HG02588 (cell line): ENCODE data around the gene MRPS18C.

Source experiments
- ATAC-seq: cut with Tn5 transposase; IDR thresholded peaks from one replicate; pipeline ENCODE4 v1.9.1; 2021; ENCODE audit warnings: mild to moderate bottlenecking, moderate library complexity; ENCODE audit not compliant: unreplicated experiment

MRPS18C gene

DNA sequence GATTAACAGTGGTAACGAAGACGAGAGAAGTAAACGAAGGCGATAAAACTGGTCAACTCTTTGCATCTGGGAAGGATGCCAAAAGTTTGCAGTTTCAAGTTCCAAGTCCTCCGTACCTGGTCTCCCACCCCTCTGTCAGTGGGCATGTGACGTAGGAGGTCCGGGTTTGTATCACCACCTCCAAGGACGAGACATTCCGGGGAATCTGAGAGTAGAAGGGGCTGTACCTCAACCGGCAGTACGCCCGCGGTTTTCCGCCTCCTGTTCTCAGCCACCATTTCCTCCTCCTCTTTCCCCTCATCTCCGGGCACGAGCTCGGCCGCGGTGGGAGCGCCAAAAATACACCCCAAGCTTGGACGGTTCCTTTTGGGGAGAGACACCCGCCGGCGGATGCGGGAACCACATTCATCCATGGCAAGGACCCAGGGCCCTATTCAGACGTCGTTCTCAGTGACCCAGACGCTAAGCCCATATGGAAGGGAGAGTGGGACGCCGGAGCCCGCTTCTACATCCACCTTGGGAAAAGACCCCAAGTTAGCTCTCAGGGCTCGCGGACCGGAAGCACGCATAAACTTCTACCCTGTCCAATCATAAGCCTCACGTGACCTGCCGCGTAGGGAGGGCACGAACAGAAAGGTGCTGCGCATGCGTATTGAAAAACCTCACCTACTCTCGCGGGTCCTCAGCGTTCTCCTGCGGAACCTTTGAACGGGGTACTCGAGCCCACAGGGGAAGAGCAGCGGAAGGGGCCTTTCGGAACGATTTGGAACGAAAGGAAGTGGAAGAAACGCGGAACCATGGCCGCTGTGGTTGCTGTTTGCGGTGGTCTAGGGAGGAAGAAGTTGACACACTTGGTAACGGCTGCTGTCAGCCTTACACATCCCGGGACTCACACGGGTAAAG lies at the start of gene MRPS18C, which contains the start of gene HELQ:
Gene MRPS18C (plus strand): TSS at position 778 of the 903 bp plus-strand sequence. CDS start 20 bp downstream, at position 798.
Gene HELQ (minus strand): TSS at position 543 of the 903 bp plus-strand sequence. CDS start 130 bp downstream, at position 413.
- peak; percentile 94 for ATAC-seq

DNA sequence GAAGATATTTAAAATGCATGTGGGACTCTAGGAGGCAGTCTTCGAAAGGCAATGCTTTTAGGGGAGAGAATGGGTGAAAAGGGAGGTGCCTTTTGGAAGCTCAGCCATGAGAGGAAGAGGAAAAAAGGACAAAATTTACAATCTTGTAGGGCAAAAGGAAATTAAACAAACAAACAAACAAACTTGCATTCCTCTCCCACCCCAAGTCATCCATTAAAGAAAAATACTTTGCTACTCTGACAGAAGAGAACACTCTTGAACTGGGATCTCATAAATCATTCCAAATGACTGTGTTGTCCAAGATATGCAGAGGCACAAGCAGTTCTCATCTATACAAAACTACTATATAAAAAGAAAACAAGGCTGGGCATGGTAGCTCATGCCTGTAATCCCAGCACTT lies 47.0 kb upstream of the MRPS18C start:
- ATAC-seq, result no peak

GRCh38 chr4:83413676-83414075 lies 42.2 kb upstream of the MRPS18C start:
- ATAC-seq, result no peak

DNA sequence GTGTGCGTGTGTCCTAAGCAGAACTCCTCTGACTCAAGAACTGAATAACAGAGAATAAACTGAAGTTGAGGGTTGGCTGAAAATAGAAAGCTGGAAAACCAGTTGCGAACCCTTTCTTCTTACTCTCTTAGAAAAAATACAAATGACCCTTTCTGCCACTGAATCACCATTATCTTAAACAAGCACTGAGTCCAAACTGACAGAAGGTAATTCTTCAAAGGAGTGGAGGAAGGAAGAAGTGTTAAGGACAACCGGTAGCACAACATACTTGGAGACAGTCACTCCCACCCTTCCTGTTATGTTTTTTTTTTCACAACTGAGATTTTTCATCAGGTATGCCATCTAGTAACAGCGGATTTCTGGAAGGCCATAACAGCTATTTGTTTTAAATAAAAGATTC lies 38.3 kb upstream of the MRPS18C start:
- ATAC-seq, result no peak

GRCh38 chr4:83418211-83418610 lies 37.6 kb upstream of the MRPS18C start:
- no peak for ATAC-seq

GRCh38 chr4:83431200-83431599 lies 24.7 kb upstream of the MRPS18C start:
- ATAC-seq, result no peak

GRCh38 chr4:83436680-83437079 lies 19.2 kb upstream of the MRPS18C start:
- ATAC-seq, result no peak

- no peak for ATAC-seq
Observed at GRCh38 chr4:83438719-83439118, 17.1 kb upstream of the MRPS18C start.

DNA sequence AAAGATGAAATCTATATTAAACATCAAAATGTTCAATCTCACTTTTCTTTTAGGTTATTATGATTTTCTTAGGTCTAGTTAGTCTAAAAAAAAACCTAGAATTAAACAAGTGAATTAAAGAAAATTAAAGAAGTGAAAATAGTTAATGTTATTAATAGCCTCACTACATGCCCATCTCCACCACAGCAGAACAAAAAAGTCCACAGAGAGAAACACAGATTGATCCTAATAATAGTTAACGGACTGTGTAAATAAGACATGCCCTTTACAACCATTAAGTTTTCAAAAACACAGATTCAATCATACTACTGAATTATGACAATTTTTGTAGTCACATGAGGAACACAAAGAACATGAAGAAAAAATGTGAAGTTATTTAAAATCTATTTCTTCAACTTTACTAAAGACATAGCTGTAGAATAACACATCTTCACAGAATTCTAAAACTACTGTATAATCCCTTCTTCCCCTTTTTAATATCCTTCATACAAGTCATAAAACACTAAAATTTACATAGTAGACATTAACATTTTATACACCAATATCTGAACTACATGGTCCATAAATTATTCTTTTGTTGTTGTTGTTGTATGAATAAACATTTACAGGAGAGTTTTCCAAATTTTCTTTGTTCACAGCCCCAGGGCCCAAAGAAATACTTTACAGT lies 15.6 kb upstream of the MRPS18C start:
- no peak for ATAC-seq

- no peak for ATAC-seq
Observed at GRCh38 chr4:83440899-83441298, 15.0 kb upstream of the MRPS18C start.

GRCh38 chr4:83449009-83449408 lies 6.8 kb upstream of the MRPS18C start:
- ATAC-seq, result no peak

- no peak for ATAC-seq
Observed at GRCh38 chr4:83454686-83455085, 1.2 kb upstream of the MRPS18C start.

- no peak for ATAC-seq
Observed at GRCh38 chr4:83456184-83456501, 285 bp downstream of the MRPS18C start.

- no peak for ATAC-seq
Observed at GRCh38 chr4:83473423-83473822, 17.6 kb downstream of the MRPS18C start.

DNA sequence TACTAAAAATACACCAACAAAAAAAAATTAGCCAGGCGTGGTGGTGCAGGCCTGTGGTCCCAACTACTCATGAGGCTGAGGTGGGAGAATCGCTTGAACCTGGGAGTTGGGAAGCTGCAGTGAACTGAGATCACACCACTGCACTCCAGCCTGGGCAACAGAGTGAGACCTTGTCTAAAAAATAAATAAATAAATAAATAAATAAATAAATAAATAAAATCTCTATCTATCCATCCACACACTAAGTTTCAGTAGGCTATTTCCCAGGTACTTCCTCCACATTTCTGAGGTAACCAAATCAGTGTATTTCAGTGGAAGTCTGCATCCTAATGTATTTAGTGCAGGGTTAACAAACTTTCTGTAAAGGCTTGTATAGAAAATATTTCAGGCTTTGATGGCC lies 18.1 kb downstream of the MRPS18C start:
- no peak for ATAC-seq

DNA sequence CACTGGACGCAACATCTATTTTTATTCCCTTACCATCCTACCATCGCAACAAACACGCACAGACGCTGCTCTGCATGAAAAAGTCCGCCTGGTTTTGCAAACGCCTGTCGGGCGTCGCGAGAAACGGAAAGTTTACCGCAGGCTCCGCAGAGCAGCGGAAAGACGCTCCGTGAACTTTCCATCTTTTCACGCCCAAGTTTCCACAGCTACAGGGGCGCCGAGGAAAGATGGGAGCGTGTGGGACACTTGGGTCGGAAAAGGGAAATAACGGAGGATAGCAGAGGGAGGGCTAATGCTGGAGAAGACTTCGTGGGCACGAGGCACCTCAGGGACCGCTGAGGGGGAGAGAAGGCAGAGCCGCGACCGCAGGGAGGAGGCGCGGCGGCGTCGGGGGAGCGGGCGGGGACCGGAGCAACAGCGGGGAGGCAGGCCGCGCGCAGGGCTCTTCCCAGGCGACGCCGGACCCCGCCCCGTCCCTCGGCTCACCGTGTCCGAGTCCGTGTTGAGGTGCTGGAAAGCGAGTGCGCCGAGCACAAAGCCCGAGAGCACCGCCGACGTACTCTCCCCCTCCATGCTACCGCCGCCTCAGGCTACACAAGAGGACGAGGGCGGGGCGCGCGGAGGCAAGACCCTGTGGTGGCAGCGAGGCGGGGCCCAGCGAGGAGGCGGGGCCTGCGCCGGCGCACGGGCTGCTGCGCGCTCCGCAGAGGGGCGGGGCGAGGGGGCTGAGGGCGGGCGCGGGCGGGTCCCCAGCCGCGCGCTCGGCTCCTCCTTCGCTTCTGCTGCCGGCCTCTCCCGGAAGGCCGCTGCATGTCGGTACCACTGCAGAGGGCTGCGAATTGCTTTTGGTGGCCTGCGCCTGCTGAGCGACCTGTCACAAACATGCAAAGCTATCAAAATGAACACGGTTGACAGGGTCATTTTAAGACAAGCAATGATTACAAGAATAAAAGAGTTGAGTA lies 28.9 kb downstream of the MRPS18C start, which contains the start of gene ABRAXAS1:
Gene ABRAXAS1 (minus strand): TSS at position 601 of the 962 bp plus-strand sequence. CDS start 28 bp downstream, at position 573.
- ATAC-seq, result peak; percentile 96

DNA sequence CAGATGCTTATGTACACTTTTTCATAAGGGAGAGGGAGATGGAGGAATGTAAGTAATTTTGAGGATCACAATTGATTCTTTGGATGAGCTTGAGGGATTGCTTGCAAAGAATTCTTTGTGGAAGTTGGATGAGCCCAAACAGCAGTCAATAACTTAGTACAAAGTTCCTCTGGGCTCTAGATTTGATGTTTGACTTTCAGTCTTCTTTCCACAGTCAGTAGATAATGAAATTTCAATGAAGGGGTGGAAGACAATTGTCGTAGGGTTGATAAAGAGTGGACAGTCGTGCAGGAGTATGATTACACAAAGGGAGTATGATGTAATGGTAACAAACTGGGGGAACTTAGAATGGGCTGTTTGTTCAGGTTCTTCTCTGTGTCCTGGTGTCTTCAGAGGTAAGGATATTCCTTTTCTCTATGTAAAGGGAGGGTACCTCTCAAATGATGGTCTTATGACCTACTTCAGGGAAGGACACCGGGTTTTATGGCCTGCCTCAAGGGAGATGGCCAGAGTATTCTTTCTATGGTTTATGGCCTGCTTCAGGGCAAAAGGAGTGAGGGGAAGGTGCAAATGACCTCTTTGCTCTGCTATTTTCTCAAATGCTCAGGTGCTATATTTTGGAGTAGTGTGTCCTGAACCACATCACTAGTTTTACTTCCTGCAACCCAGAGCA lies 30.7 kb downstream of the MRPS18C start:
- ATAC-seq, result no peak

- no peak for ATAC-seq
Observed at GRCh38 chr4:83489711-83490326, 34.0 kb downstream of the MRPS18C start.

- ATAC-seq, result peak; percentile 72
Observed at GRCh38 chr4:83490876-83491450, 35.1 kb downstream of the MRPS18C start.
